GM23338 (cell line): ENCODE data around the gene NMNAT1. TPM values are rescaled to one million over a fixed set of nuclear protein-coding genes. Genes with fewer than 3 reads are reported as not detected.

Source experiments
- ATAC-seq: fragments of 200-7000 bp; cut with Tn5 transposase; 3 replicates; pipeline ENCODE4 v1.9.1; 2020
- DNase-seq: peaks from one replicate; pipeline ENCODE4 v3.0.0-alpha.2; 2015; ENCODE audit warnings: low spot score
- H2AFZ ChIP-seq: fragments of 200-600 bp; sonication (generic); 2 replicates; pipeline ENCODE4 v1.8.0; 2016; ENCODE audit warnings: antibody characterized with exemption, mild to moderate bottlenecking, moderate library complexity
- H3F3A ChIP-seq: fragments of 200-600 bp; sonication (generic); replicated peaks from 2 replicates; pipeline ENCODE4 v1.8.0; 2017; ENCODE audit warnings: antibody characterized with exemption, mixed run types, low read depth
- H3K27ac ChIP-seq: fragments of 200-600 bp; sonication (generic); 2 replicates; pipeline ENCODE4 v1.6.1; 2016; ENCODE audit warnings: low read depth
- H3K27me3 ChIP-seq: fragments of 200-600 bp; sonication (generic); 2 replicates; pipeline ENCODE4 v1.8.0; 2016; ENCODE audit warnings: mild to moderate bottlenecking, mixed run types, moderate library complexity; ENCODE audit not compliant: insufficient read depth
- H3K36me3 ChIP-seq: fragments of 200-600 bp; sonication (generic); 2 replicates; pipeline ENCODE4 v1.8.0; 2016; ENCODE audit warnings: mild to moderate bottlenecking; ENCODE audit not compliant: insufficient read depth
- H3K4me1 ChIP-seq: fragments of 200-600 bp; sonication (generic); 2 replicates; pipeline ENCODE4 v1.8.0; 2016; ENCODE audit warnings: mild to moderate bottlenecking, moderate library complexity; ENCODE audit not compliant: insufficient read depth
- H3K4me2 ChIP-seq: fragments of 200-600 bp; sonication (generic); 2 replicates; pipeline ENCODE4 v1.7.1; 2017; ENCODE audit warnings: mixed run types
- H3K4me3 ChIP-seq: fragments of 200-600 bp; sonication (generic); 2 replicates; pipeline ENCODE4 v1.6.1; 2016; ENCODE audit warnings: mixed run types
- H3K79me2 ChIP-seq: fragments of 200-600 bp; sonication (generic); replicated peaks from 2 replicates; pipeline ENCODE4 v1.8.0; 2017; ENCODE audit warnings: mild to moderate bottlenecking; ENCODE audit not compliant: insufficient read depth
- H3K9me2 ChIP-seq: fragments of 200-600 bp; sonication (generic); 2 replicates; pipeline ENCODE4 v1.8.0; 2017; ENCODE audit not compliant: insufficient read depth
- H4K20me1 ChIP-seq: fragments of 200-600 bp; sonication (generic); replicated peaks from 2 replicates; pipeline ENCODE4 v1.8.0; 2017; ENCODE audit warnings: mild to moderate bottlenecking; ENCODE audit not compliant: insufficient read depth
- H3K27ac Mint-ChIP-seq: 2 replicates; pipeline ENCODE4 v1.8.0; 2020; ENCODE audit warnings: inconsistent platforms, mild to moderate bottlenecking, moderate library complexity, mixed read lengths
- H3K27me3 Mint-ChIP-seq: 3 replicates; pipeline ENCODE4 v1.8.0; 2022; ENCODE audit warnings: low read depth, mild to moderate bottlenecking, moderate library complexity, mixed read lengths, inconsistent platforms; ENCODE audit not compliant: insufficient read depth, poor library complexity
- H3K36me3 Mint-ChIP-seq: 3 replicates; pipeline ENCODE4 v1.8.0; 2021; ENCODE audit warnings: low read depth, mild to moderate bottlenecking, inconsistent platforms, moderate library complexity, mixed read lengths
- H3K4me1 Mint-ChIP-seq: 3 replicates; pipeline ENCODE4 v1.8.0; 2020; ENCODE audit warnings: mild to moderate bottlenecking, inconsistent platforms, mixed read lengths
- H3K4me3 Mint-ChIP-seq: 3 replicates; pipeline ENCODE4 v1.8.0; 2021; ENCODE audit warnings: moderate library complexity, mild to moderate bottlenecking, inconsistent platforms, mixed read lengths
- H3K9me3 Mint-ChIP-seq: 3 replicates; pipeline ENCODE4 v1.8.0; 2020; ENCODE audit warnings: moderate library complexity, mild to moderate bottlenecking, inconsistent platforms, mixed read lengths
- CREB1 ChIP-seq: fragments of 250-450 bp; sonication (Bioruptor Pico); IDR thresholded peaks from 2 replicates; pipeline ENCODE4 v1.5.0; 2020; ENCODE audit warnings: low read depth, mild to moderate bottlenecking, moderate library complexity
- EZH2 ChIP-seq: fragments of 200-600 bp; sonication (generic); IDR thresholded peaks from one replicate; pipeline ENCODE4 v1.8.0; 2017; ENCODE audit warnings: antibody characterized with exemption, mild to moderate bottlenecking, low read depth; ENCODE audit not compliant: unreplicated experiment
- EZH2phosphoT487 ChIP-seq: fragments of 200-600 bp; sonication (generic); IDR thresholded peaks from one replicate; pipeline ENCODE4 v1.8.1; 2018; ENCODE audit warnings: antibody characterized with exemption; ENCODE audit not compliant: unreplicated experiment
- JUNB ChIP-seq: IDR thresholded peaks from one replicate; pipeline ENCODE4 v1.6.1; 2016; ENCODE audit warnings: antibody characterized with exemption; ENCODE audit not compliant: unreplicated experiment
- NANOG ChIP-seq: IDR thresholded peaks from 2 replicates; pipeline ENCODE4 v1.6.1; 2016; ENCODE audit warnings: antibody characterized with exemption, borderline replicate concordance
- POLR2AphosphoS5 ChIP-seq: IDR thresholded peaks from 2 replicates; pipeline ENCODE4 v1.6.1; 2016; ENCODE audit warnings: antibody characterized with exemption, low read depth
- STAT1 ChIP-seq: IDR thresholded peaks from one replicate; pipeline ENCODE4 v1.6.1; 2016; ENCODE audit warnings: antibody characterized with exemption; ENCODE audit not compliant: unreplicated experiment
- ZNF114 ChIP-seq: fragments of 250-450 bp; sonication (Bioruptor Pico); IDR thresholded peaks from 2 replicates; pipeline ENCODE4 v1.5.0; 2020; ENCODE audit warnings: mild to moderate bottlenecking, moderate library complexity
- ZNF331 ChIP-seq: fragments of 250-450 bp; sonication (Bioruptor Pico); IDR thresholded peaks from 2 replicates; pipeline ENCODE4 v1.5.0; 2020; ENCODE audit warnings: low read depth, mild to moderate bottlenecking, moderate library complexity
- polyA plus RNA-seq: library from polyadenylated mRNA; unstranded; fragments of >200 nt; fragmentation: Nextera tagmentation; extraction: Ambion mirVana; gene quantifications from 2 replicates; pipeline ENCODE4 v1.2.1, GENCODE V29; 2016
- total RNA-seq: library from RNA; depleted of rRNA; stranded (reverse); fragments of >200 nt; shearing (Covaris generic); gene quantifications from 2 replicates; pipeline ENCODE4 v1.2.3, GENCODE V29; 2014
- TF ChIP-seq, protein P1 (sequence below): IDR thresholded peaks from 2 replicates; pipeline ENCODE4 v1.6.1; 2016; ENCODE audit warnings: antibody characterized with exemption
- TF ChIP-seq, protein P2 (sequence below): fragments of 250-450 bp; sonication (Bioruptor Pico); IDR thresholded peaks from 2 replicates; pipeline ENCODE4 v1.5.0; 2020; ENCODE audit warnings: mild to moderate bottlenecking, moderate library complexity
- TF ChIP-seq, protein P3 (sequence below), 2 experiments: fragments of 200-600 bp in 1 of 2; sonication (generic) in 1 of 2; conservative IDR thresholded peaks; 2 replicates each; pipeline versions ENCODE4 v1.5.1 to v1.6.1; 2016 to 2017; ENCODE audit warnings: antibody characterized with exemption in 2 of 2, low read depth in 2 of 2, mild to moderate bottlenecking in 2 of 2, moderate library complexity in 1 of 2
- TF ChIP-seq, protein P4 (sequence below): IDR thresholded peaks from one replicate; pipeline ENCODE4 v1.6.1; 2018; ENCODE audit warnings: antibody characterized with exemption; ENCODE audit not compliant: unreplicated experiment

Gene NMNAT1
- total and polyA plus RNA-seq, 2 experiments from 2014 or later = 2.5 to 3.9 TPM

DNA sequence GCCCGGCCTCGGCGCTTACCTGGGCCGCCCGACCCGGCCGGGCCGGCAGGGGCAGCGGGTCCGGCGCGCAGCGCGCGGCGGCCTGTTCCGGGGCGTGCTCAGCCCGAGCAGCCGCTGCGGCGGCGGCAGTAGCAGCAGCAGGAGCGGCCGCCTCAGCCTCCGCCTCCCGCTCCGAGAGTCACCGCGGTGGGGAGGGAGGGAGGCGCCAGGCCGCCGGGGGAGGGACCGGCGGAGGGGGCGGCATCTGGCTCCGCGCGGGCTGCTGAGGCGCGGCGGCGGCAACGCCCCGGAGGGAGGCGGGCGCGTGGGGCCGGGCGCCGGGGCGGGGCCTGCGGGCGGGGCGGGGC lies 33.2 kb upstream of the NMNAT1 start, which contains the start of gene CTNNBIP1:
Gene CTNNBIP1 (minus strand): TSS at position 194 of the 347 bp plus-strand sequence. CDS start 38,205 bp downstream, outside the sequence.
- Histone ChIP-seq H3K4me1 (peaks cover 22% of the 10 kb centered on the region), H4K20me1 (0 out of 2 replicates have a peak, but pooled peaks cover 1% of the 10 kb centered on the region), H3K27me3 (no peaks in the 10 kb centered on the region), H2AFZ (peak within 1 kb of the TSS; percentile 81; the same call in 1 of the 2 replicates), H3K36me3 (no peaks in the 10 kb centered on the region), H3K79me2 (peaks cover 28% of the 10 kb centered on the region), H3K9me2 (no peaks in the 10 kb centered on the region; the same call in 1 of the 2 replicates), H3F3A (peaks cover 7% of the 10 kb centered on the region), H3K27ac (peak within 1 kb of the TSS; percentile 96), H3K4me2 (peak within 1 kb of the TSS; percentile 82), H3K4me3 (peak within 1 kb of the TSS; percentile 80)
- TF ChIP-seq, protein P1, sequence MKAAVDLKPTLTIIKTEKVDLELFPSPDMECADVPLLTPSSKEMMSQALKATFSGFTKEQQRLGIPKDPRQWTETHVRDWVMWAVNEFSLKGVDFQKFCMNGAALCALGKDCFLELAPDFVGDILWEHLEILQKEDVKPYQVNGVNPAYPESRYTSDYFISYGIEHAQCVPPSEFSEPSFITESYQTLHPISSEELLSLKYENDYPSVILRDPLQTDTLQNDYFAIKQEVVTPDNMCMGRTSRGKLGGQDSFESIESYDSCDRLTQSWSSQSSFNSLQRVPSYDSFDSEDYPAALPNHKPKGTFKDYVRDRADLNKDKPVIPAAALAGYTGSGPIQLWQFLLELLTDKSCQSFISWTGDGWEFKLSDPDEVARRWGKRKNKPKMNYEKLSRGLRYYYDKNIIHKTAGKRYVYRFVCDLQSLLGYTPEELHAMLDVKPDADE = no peak
- no peak for TF ChIP-seq CREB1 (CRISPR knock-in tag)
- no peak for TF ChIP-seq ZNF114 (CRISPR knock-in tag)
- TF ChIP-seq, protein P2, sequence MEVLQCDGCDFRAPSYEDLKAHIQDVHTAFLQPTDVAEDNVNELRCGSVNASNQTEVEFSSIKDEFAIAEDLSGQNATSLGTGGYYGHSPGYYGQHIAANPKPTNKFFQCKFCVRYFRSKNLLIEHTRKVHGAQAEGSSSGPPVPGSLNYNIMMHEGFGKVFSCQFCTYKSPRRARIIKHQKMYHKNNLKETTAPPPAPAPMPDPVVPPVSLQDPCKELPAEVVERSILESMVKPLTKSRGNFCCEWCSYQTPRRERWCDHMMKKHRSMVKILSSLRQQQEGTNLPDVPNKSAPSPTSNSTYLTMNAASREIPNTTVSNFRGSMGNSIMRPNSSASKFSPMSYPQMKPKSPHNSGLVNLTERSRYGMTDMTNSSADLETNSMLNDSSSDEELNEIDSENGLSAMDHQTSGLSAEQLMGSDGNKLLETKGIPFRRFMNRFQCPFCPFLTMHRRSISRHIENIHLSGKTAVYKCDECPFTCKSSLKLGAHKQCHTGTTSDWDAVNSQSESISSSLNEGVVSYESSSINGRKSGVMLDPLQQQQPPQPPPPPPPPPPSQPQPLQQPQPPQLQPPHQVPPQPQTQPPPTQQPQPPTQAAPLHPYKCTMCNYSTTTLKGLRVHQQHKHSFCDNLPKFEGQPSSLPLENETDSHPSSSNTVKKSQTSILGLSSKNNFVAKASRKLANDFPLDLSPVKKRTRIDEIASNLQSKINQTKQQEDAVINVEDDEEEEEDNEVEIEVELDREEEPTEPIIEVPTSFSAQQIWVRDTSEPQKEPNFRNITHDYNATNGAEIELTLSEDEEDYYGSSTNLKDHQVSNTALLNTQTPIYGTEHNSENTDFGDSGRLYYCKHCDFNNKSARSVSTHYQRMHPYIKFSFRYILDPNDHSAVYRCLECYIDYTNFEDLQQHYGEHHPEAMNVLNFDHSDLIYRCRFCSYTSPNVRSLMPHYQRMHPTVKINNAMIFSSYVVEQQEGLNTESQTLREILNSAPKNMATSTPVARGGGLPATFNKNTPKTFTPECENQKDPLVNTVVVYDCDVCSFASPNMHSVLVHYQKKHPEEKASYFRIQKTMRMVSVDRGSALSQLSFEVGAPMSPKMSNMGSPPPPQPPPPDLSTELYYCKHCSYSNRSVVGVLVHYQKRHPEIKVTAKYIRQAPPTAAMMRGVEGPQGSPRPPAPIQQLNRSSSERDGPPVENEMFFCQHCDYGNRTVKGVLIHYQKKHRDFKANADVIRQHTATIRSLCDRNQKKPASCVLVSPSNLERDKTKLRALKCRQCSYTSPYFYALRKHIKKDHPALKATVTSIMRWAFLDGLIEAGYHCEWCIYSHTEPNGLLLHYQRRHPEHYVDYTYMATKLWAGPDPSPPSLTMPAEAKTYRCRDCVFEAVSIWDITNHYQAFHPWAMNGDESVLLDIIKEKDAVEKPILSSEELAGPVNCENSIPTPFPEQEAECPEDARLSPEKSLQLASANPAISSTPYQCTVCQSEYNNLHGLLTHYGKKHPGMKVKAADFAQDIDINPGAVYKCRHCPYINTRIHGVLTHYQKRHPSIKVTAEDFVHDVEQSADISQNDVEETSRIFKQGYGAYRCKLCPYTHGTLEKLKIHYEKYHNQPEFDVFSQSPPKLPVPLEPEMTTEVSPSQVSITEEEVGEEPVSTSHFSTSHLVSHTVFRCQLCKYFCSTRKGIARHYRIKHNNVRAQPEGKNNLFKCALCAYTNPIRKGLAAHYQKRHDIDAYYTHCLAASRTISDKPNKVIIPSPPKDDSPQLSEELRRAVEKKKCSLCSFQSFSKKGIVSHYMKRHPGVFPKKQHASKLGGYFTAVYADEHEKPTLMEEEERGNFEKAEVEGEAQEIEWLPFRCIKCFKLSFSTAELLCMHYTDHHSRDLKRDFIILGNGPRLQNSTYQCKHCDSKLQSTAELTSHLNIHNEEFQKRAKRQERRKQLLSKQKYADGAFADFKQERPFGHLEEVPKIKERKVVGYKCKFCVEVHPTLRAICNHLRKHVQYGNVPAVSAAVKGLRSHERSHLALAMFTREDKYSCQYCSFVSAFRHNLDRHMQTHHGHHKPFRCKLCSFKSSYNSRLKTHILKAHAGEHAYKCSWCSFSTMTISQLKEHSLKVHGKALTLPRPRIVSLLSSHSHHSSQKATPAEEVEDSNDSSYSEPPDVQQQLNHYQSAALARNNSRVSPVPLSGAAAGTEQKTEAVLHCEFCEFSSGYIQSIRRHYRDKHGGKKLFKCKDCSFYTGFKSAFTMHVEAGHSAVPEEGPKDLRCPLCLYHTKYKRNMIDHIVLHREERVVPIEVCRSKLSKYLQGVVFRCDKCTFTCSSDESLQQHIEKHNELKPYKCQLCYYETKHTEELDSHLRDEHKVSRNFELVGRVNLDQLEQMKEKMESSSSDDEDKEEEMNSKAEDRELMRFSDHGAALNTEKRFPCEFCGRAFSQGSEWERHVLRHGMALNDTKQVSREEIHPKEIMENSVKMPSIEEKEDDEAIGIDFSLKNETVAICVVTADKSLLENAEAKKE (CRISPR knock-in tag) = no peak
- no peak for TF ChIP-seq STAT1
- TF ChIP-seq POLR2AphosphoS5 = no peak
- TF ChIP-seq EZH2 = no peak
- no peak for TF ChIP-seq JUNB
- TF ChIP-seq, protein P3, sequence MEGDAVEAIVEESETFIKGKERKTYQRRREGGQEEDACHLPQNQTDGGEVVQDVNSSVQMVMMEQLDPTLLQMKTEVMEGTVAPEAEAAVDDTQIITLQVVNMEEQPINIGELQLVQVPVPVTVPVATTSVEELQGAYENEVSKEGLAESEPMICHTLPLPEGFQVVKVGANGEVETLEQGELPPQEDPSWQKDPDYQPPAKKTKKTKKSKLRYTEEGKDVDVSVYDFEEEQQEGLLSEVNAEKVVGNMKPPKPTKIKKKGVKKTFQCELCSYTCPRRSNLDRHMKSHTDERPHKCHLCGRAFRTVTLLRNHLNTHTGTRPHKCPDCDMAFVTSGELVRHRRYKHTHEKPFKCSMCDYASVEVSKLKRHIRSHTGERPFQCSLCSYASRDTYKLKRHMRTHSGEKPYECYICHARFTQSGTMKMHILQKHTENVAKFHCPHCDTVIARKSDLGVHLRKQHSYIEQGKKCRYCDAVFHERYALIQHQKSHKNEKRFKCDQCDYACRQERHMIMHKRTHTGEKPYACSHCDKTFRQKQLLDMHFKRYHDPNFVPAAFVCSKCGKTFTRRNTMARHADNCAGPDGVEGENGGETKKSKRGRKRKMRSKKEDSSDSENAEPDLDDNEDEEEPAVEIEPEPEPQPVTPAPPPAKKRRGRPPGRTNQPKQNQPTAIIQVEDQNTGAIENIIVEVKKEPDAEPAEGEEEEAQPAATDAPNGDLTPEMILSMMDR (conservative IDR thresholded peaks at IDR 0.05; ENCODE audit: low read depth in 2 of 2) = no peak
- TF ChIP-seq ZNF331 = no peak
- no peak for TF ChIP-seq EZH2phosphoT487
- TF ChIP-seq, protein P4, sequence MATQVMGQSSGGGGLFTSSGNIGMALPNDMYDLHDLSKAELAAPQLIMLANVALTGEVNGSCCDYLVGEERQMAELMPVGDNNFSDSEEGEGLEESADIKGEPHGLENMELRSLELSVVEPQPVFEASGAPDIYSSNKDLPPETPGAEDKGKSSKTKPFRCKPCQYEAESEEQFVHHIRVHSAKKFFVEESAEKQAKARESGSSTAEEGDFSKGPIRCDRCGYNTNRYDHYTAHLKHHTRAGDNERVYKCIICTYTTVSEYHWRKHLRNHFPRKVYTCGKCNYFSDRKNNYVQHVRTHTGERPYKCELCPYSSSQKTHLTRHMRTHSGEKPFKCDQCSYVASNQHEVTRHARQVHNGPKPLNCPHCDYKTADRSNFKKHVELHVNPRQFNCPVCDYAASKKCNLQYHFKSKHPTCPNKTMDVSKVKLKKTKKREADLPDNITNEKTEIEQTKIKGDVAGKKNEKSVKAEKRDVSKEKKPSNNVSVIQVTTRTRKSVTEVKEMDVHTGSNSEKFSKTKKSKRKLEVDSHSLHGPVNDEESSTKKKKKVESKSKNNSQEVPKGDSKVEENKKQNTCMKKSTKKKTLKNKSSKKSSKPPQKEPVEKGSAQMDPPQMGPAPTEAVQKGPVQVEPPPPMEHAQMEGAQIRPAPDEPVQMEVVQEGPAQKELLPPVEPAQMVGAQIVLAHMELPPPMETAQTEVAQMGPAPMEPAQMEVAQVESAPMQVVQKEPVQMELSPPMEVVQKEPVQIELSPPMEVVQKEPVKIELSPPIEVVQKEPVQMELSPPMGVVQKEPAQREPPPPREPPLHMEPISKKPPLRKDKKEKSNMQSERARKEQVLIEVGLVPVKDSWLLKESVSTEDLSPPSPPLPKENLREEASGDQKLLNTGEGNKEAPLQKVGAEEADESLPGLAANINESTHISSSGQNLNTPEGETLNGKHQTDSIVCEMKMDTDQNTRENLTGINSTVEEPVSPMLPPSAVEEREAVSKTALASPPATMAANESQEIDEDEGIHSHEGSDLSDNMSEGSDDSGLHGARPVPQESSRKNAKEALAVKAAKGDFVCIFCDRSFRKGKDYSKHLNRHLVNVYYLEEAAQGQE = no peak
- no peak for TF ChIP-seq NANOG
- H3K4me3 Mint-ChIP-seq = peak within 1 kb of the TSS; percentile 96
- peaks cover 32% of the 10 kb centered on the region for H3K4me1 Mint-ChIP-seq
- DNase-seq (no peak), ATAC-seq (peak; percentile 49)
- H3K27me3 Mint-ChIP-seq = peaks cover 14% of the 10 kb centered on the region
- H3K9me3 Mint-ChIP-seq = no peaks in the 10 kb centered on the region
- H3K36me3 Mint-ChIP-seq = no peaks in the 10 kb centered on the region; the same call in 2 of the 3 replicates
- H3K27ac Mint-ChIP-seq = peak within 1 kb of the TSS; percentile 99
